ENCODE measurements around the gene ITGB1. TPM values are rescaled to one million over a fixed set of nuclear protein-coding genes. Genes with fewer than 3 reads are reported as not detected.

ITGB1 gene
- total and polyA plus RNA-seq, 9 of the 15 experiments (the other 6 are each of a cell fraction or from before 2014, with no cell fraction given): 40.2 to 194 (median 155) TPM

- no peak for TF ChIP-seq RFX7 (CRISPR knock-in tag; IDR thresholded peaks at IDR 0.05)
- peak; percentile 48; the same call in 1 of the 2 replicates for TF ChIP-seq SMARCC2 (IDR thresholded peaks at IDR 0.05; ENCODE audit: low read depth)
- TF ChIP-seq NCOA2 (IDR thresholded peaks at IDR 0.05; ENCODE audit: partially characterized antibody in 2 of 2): no peak
- TF ChIP-seq MECOM (CRISPR knock-in tag; IDR thresholded peaks at IDR 0.05): peak; percentile 13; the same call in 1 of the 2 replicates
- TF ChIP-seq CREB3L1 (IDR thresholded peaks at IDR 0.05; ENCODE audit: borderline replicate concordance, low read depth): 0 out of 2 replicates have a peak, but pooled peaks have one; percentile 26
- TF ChIP-seq FOXA3 (CRISPR knock-in tag; conservative IDR thresholded peaks at IDR 0.05 in 1 of 2, IDR thresholded peaks at IDR 0.05 in 1 of 2): no peak; a peak in 1 of 4 replicates
- peak; percentile 89 for TF ChIP-seq ZSCAN32 (CRISPR knock-in tag; IDR thresholded peaks at IDR 0.05)
- peak; percentile 94 for TF ChIP-seq ATF4 (CRISPR knock-in tag; IDR thresholded peaks at IDR 0.05)
- no peak for TF ChIP-seq KLF6 (CRISPR knock-in tag; IDR thresholded peaks at IDR 0.05; ENCODE audit: borderline replicate concordance)
- peak in 1 of 2 experiments; percentile 57; a peak in 1 of 4 replicates for TF ChIP-seq TBL1XR1 (IDR thresholded peaks at IDR 0.05; ENCODE audit: low read length in 2 of 2)
- peak; percentile 39; the same call in 1 of the 2 replicates for TF ChIP-seq CREB3 (tag; conservative IDR thresholded peaks at IDR 0.05; ENCODE audit: low read depth)
- peak; percentile 37; the same call in 1 of the 2 replicates for TF ChIP-seq RAD51 (IDR thresholded peaks at IDR 0.05; ENCODE audit: borderline replicate concordance, low read depth)
- no peak for TF ChIP-seq NR4A1 (CRISPR knock-in tag; IDR thresholded peaks at IDR 0.05)
- TF ChIP-seq NR4A1 (tag; IDR thresholded peaks at IDR 0.05): peak; percentile 82
- TF ChIP-seq HDAC3 (IDR thresholded peaks at IDR 0.05; ENCODE audit: borderline replicate concordance, partially characterized antibody): peak; percentile 62
- TF ChIP-seq PTRF (tag; IDR thresholded peaks at IDR 0.05): 0 out of 2 replicates have a peak, but pooled peaks have one; percentile 15
- no peak for TF ChIP-seq ZNF3 (CRISPR knock-in tag; IDR thresholded peaks at IDR 0.05)
- 0 out of 2 replicates have a peak, but pooled peaks have one; percentile 21 for TF ChIP-seq POLR2H (tag; IDR thresholded peaks at IDR 0.05; ENCODE audit: low read depth)
- TF ChIP-seq MYC (IDR thresholded peaks at IDR 0.05; ENCODE audit: low read depth, low read length): peak; percentile 58
- TF ChIP-seq MYC (CRISPR knock-in tag; IDR thresholded peaks at IDR 0.05; ENCODE audit: borderline replicate concordance, low read depth): no peak
- peak; percentile 50; the same call in 1 of the 2 replicates for TF ChIP-seq HES1 (IDR thresholded peaks at IDR 0.05; ENCODE audit: low read depth)
- TF ChIP-seq NR2C2 (CRISPR knock-in tag; IDR thresholded peaks at IDR 0.05): no peak
- TF ChIP-seq NR2C2 (tag; IDR thresholded peaks at IDR 0.05): peak; percentile 87
- no peak for TF ChIP-seq THRB (CRISPR knock-in tag; conservative IDR thresholded peaks at IDR 0.05)
These were observed 9.6 kb downstream of the ITGB1 start (continued) for GRCh38 chr10:32948451-32948850.
